Fibroblast of lung (primary cell): ENCODE data around the gene OSBPL9.

Experiments
- EZH2 ChIP-seq: IDR thresholded peaks from 2 replicates; pipeline ENCODE4 v1.5.1; 2012; ENCODE audit warnings: low read length, control low read depth, mild to moderate bottlenecking; ENCODE audit errors: missing control alignments
- TF ChIP-seq, protein P1 (sequence below), 2 donors: IDR thresholded peaks in 1 of 2; conservative IDR thresholded peaks in 1 of 2; 1 replicate in 1 of 2; 2 replicates in 1 of 2; pipeline ENCODE4 v1.5.1; 2011 to 2012; ENCODE audit warnings: low read length in 2 of 2, control low read depth in 1 of 2, inconsistent platforms in 1 of 2, low read depth in 1 of 2, mild to moderate bottlenecking in 1 of 2

DNA sequence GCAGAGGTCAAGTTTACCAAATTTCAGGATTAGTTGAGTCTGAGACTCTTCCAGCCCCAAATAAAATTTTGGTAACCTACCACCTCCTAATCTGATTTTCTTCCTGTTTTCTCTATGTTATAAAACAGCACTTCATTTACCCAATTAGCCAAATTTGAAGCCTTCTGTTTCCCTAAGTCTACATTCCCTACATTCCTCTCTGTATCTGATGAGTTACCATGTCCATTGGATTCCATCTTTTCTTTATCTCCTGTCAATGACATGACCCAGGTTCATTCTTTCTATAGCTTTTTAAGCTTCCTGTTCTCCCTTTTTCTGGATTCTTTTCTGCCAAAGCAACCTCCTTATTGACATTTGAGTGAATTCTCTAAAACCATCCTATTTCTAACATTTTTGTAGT lies 72.8 kb downstream of the OSBPL9 start:
- TF ChIP-seq, protein P1, sequence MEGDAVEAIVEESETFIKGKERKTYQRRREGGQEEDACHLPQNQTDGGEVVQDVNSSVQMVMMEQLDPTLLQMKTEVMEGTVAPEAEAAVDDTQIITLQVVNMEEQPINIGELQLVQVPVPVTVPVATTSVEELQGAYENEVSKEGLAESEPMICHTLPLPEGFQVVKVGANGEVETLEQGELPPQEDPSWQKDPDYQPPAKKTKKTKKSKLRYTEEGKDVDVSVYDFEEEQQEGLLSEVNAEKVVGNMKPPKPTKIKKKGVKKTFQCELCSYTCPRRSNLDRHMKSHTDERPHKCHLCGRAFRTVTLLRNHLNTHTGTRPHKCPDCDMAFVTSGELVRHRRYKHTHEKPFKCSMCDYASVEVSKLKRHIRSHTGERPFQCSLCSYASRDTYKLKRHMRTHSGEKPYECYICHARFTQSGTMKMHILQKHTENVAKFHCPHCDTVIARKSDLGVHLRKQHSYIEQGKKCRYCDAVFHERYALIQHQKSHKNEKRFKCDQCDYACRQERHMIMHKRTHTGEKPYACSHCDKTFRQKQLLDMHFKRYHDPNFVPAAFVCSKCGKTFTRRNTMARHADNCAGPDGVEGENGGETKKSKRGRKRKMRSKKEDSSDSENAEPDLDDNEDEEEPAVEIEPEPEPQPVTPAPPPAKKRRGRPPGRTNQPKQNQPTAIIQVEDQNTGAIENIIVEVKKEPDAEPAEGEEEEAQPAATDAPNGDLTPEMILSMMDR (conservative IDR thresholded peaks at IDR 0.05 in 1 of 2, IDR thresholded peaks at IDR 0.05 in 1 of 2; ENCODE audit: low read depth in 1 of 2, low read length in 2 of 2) = no peak
- no peak for TF ChIP-seq EZH2
